BLaER1 treated with 17β-estradiol and CSF1 and Interleukin-3, amounts not matched to agents 10 nM and 100 nM (cell line): ENCODE results near the gene ZWILCH.

ENCODE experiments used
- H3K27ac ChIP-seq, 11 experiments: shearing (Covaris generic); formaldehyde crosslinking; 2 replicates each; pipeline ENCODE4 v1.8.1; 2022
- H3K27me3 ChIP-seq, 11 experiments: shearing (Covaris generic); formaldehyde crosslinking; 2 replicates each; pipeline ENCODE4 v1.8.1; 2022
- H3K36me3 ChIP-seq, 11 experiments: shearing (Covaris generic); formaldehyde crosslinking; 2 replicates each; pipeline ENCODE4 v1.8.1; 2022
- H3K4me1 ChIP-seq, 10 experiments: shearing (Covaris generic); formaldehyde crosslinking; 2 replicates each; pipeline ENCODE4 v1.8.1; 2022
- H3K4me2 ChIP-seq, 11 experiments: shearing (Covaris generic); formaldehyde crosslinking; 2 replicates each; pipeline ENCODE4 v1.8.1; 2022
- H3K4me3 ChIP-seq, 10 experiments: shearing (Covaris generic); formaldehyde crosslinking; 2 replicates each; pipeline ENCODE4 v1.8.1; 2022
- H3K9ac ChIP-seq, 11 experiments: shearing (Covaris generic); formaldehyde crosslinking; 2 replicates each; pipeline ENCODE4 v1.8.1; 2022
- H3K9me3 ChIP-seq, 11 experiments: shearing (Covaris generic); formaldehyde crosslinking; replicated peaks in 1 of 11; 2 replicates each; pipeline ENCODE4 v1.8.1; 2022
- H4K20me1 ChIP-seq, 11 experiments: shearing (Covaris generic); formaldehyde crosslinking; 2 replicates each; pipeline ENCODE4 v1.8.1; 2022
- Cebpa-rat ChIP-seq, 11 experiments: shearing (Covaris generic); IDR thresholded peaks; 2 replicates each; pipeline ENCODE4 v1.8.1; 2022

ZWILCH gene

DNA sequence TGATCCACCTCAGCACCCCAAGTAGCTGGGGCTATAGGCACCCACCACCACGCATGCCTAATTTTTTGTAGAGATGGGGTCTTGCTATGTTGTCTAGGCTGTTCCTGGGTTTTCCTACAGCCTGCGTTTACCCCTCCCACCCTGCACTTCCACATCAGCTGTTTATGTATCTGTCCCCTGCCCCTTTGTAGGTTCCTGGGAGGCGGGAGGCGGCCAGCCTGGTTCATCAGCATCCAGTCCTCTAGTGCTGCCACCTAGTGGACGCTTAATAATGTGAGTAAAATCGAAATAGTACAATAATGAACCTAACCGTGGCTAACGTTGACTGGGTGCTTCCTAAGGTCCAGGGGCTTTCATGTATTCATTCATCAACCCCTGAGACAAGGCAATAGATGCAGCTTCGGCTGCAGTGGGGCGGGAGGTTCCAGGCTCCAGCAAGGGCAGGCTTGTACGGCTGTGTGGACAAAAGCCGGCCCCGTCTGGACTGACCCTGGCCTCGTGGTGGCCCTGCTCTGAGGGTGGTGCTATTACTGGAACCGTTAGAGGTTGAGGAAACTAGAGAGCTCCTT, 61.9 kb downstream of the ZWILCH start:
- Histone ChIP-seq H3K4me2 (peak overlapping the region in 9 of 11 experiments; percentile 2 to 55 (median 24); a peak in 10 of 22 replicates), H3K9me3 (peaks cover 0 to 6% (median 0%) of the 10 kb centered on the region in 11 experiments; a peak in 2 of 22 replicates), H3K4me1 (peaks cover 0 to 11% (median 6%) of the 10 kb centered on the region in 10 experiments; a peak in 10 of 20 replicates), H3K27me3 (no peaks in the 10 kb centered on the region), H3K36me3 (no peaks in the 10 kb centered on the region), H4K20me1 (no peaks in the 10 kb centered on the region), H3K9ac (no peak overlapping the region), H3K4me3 (no peak overlapping the region), H3K27ac (no peak overlapping the region; a peak in 1 of 22 replicates)
- TF ChIP-seq Cebpa-rat (IDR thresholded peaks at IDR 0.05) = no peak

DNA sequence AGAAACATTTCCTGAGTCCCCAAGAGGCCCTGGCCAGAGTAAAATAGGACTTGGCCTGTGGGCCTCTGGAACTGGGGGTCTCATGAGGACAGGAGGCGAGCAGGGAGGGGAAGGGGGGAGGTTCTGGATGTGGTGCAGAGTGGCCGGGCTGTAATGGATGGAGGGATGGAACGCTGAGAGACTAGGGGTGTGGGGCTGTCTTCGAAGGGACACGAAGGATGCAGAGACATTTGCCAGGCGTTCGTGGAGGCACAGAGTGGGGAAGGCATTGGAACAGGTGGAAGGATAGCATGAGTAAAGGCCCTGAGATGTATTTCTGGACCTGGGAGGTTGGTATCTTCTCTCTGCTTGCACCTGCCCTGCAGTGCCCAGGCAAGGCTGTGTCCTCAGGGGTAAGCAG, 62.8 kb downstream of the ZWILCH start:
- Histone ChIP-seq H3K9me3 (peaks cover 0 to 6% (median 0%) of the 10 kb centered on the region in 11 experiments; a peak in 2 of 22 replicates), H3K4me2 (no peak overlapping the region), H3K36me3 (no peaks in the 10 kb centered on the region), H4K20me1 (no peaks in the 10 kb centered on the region), H3K27ac (no peak overlapping the region), H3K4me1 (peaks cover 0 to 11% (median 6%) of the 10 kb centered on the region in 10 experiments; a peak in 11 of 20 replicates), H3K4me3 (no peak overlapping the region), H3K9ac (no peak overlapping the region), H3K27me3 (no peaks in the 10 kb centered on the region)
- no peak for TF ChIP-seq Cebpa-rat (IDR thresholded peaks at IDR 0.05)

- Histone ChIP-seq H3K4me2 (no peak overlapping the region), H4K20me1 (no peaks in the 10 kb centered on the region), H3K9ac (no peak overlapping the region), H3K4me1 (peaks cover 5 to 17% (median 8%) of the 10 kb centered on the region in 10 experiments; a peak in 14 of 20 replicates), H3K36me3 (no peaks in the 10 kb centered on the region), H3K27ac (no peak overlapping the region), H3K27me3 (no peaks in the 10 kb centered on the region), H3K9me3 (peaks cover 0 to 6% (median 0%) of the 10 kb centered on the region in 11 experiments; a peak in 2 of 22 replicates), H3K4me3 (no peak overlapping the region)
- no peak for TF ChIP-seq Cebpa-rat (IDR thresholded peaks at IDR 0.05)
Measured at GRCh38 chr15:66569461-66570137, 64.5 kb downstream of the ZWILCH start.

GRCh38 chr15:66570327-66570726, 65.2 kb downstream of the ZWILCH start:
- no peak for TF ChIP-seq Cebpa-rat (IDR thresholded peaks at IDR 0.05)
- no peak overlapping the region for H3K27ac ChIP-seq

GRCh38 chr15:66570842-66571478, 65.8 kb downstream of the ZWILCH start:
- Histone ChIP-seq H3K4me3 (no peak overlapping the region), H3K4me1 (peaks cover 5 to 18% (median 7%) of the 10 kb centered on the region in 10 experiments; a peak in 14 of 20 replicates), H4K20me1 (no peaks in the 10 kb centered on the region), H3K36me3 (no peaks in the 10 kb centered on the region), H3K4me2 (no peak overlapping the region), H3K27me3 (no peaks in the 10 kb centered on the region), H3K27ac (no peak overlapping the region), H3K9me3 (peaks cover 0 to 6% (median 0%) of the 10 kb centered on the region in 11 experiments; a peak in 2 of 22 replicates), H3K9ac (no peak overlapping the region)
- no peak for TF ChIP-seq Cebpa-rat (IDR thresholded peaks at IDR 0.05)

More at GRCh38 chr15:66570327-66570726, 65.2 kb downstream of the ZWILCH start:
- no peak overlapping the region for H3K9ac ChIP-seq
- H4K20me1 ChIP-seq = no peaks in the 10 kb centered on the region
- peaks cover 5 to 18% (median 7%) of the 10 kb centered on the region in 10 experiments; a peak in 14 of 20 replicates for H3K4me1 ChIP-seq
- no peaks in the 10 kb centered on the region for H3K36me3 ChIP-seq
- H3K27me3 ChIP-seq = no peaks in the 10 kb centered on the region
- peaks cover 0 to 6% (median 0%) of the 10 kb centered on the region in 11 experiments; a peak in 2 of 22 replicates for H3K9me3 ChIP-seq
- no peak overlapping the region for H3K4me3 ChIP-seq
- no peak overlapping the region for H3K4me2 ChIP-seq

GRCh38 chr15:66572146-66572545, 67.0 kb downstream of the ZWILCH start:
- peaks cover 0 to 6% (median 0%) of the 10 kb centered on the region in 11 experiments; a peak in 2 of 22 replicates for H3K9me3 ChIP-seq
- H3K4me1 ChIP-seq = peaks cover 0 to 18% (median 2%) of the 10 kb centered on the region in 10 experiments; a peak in 11 of 20 replicates
- H3K27ac ChIP-seq = no peak overlapping the region
- H4K20me1 ChIP-seq = no peaks in the 10 kb centered on the region
- no peak overlapping the region for H3K4me3 ChIP-seq
- H3K27me3 ChIP-seq = no peaks in the 10 kb centered on the region
- no peaks in the 10 kb centered on the region for H3K36me3 ChIP-seq
- no peak overlapping the region for H3K4me2 ChIP-seq
- no peak for TF ChIP-seq Cebpa-rat (IDR thresholded peaks at IDR 0.05)
- no peak overlapping the region for H3K9ac ChIP-seq

GRCh38 chr15:66573348-66573718, 68.2 kb downstream of the ZWILCH start:
- TF ChIP-seq Cebpa-rat (IDR thresholded peaks at IDR 0.05) = no peak
- Histone ChIP-seq H3K4me3 (no peak overlapping the region), H3K4me1 (peaks cover 0 to 23% (median 0%) of the 10 kb centered on the region in 10 experiments; a peak in 5 of 20 replicates), H3K27me3 (no peaks in the 10 kb centered on the region), H3K36me3 (no peaks in the 10 kb centered on the region), H3K9ac (no peak overlapping the region), H3K4me2 (peak overlapping the region in 2 of 11 experiments; percentile 48 to 60; a peak in 5 of 22 replicates), H3K9me3 (peaks cover 0 to 6% (median 0%) of the 10 kb centered on the region in 11 experiments; a peak in 2 of 22 replicates), H3K27ac (no peak overlapping the region), H4K20me1 (no peaks in the 10 kb centered on the region)

DNA sequence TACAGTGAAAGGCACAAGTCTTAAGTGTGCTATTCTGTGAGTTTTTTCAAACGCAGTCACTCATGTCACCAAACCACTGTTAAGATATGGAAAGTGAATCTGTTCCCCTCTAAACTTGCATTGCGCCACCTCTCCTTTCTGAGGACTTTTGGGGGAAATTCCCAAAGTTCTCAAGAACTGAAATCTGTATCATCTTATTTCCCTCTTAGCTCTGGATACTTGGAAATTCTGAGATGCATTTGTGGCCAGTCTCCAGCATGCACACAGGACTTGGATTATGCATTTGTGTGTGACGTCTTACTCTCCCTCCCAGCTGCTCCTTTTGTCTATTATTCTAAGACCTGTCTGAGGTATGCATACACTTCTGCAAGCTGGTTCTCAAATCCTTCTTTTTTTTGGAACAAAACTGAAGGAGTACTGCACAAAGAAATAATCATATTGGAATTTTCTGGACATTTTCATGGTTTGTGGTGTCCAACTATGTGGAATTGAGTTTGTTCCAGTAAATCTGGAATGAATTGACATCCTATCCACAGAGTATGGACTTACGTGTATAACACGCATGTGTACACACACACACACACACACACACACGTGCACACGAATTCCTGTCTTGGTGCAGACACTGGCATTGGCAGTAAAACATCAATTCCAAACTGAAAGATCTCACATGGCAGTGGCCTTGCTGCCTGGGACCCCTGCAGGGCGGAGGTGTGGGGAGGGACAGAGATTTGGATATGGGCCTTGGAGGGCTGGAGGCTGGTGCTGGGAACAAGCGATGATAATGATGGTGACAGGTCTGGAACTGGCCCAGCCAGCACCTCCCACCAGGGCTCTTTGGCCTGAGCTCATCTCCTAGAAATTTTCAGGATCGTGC, 68.8 kb downstream of the ZWILCH start:
- no peak for TF ChIP-seq Cebpa-rat (IDR thresholded peaks at IDR 0.05)

More for the DNA sequence above, 68.8 kb downstream of the ZWILCH start:
- Histone ChIP-seq H3K4me3 (no peak overlapping the region), H4K20me1 (no peaks in the 10 kb centered on the region), H3K36me3 (no peaks in the 10 kb centered on the region), H3K27ac (no peak overlapping the region), H3K4me1 (peaks cover 0 to 27% (median 0%) of the 10 kb centered on the region in 10 experiments; a peak in 5 of 20 replicates), H3K9me3 (peaks cover 0 to 6% (median 0%) of the 10 kb centered on the region in 11 experiments; a peak in 2 of 22 replicates), H3K4me2 (peak overlapping the region in 2 of 11 experiments; percentile 48 to 60; a peak in 5 of 22 replicates), H3K27me3 (no peaks in the 10 kb centered on the region), H3K9ac (no peak overlapping the region)
